RWPE2 (cell line): ENCODE results near the gene ZNF280B.

Experiments used
- ATAC-seq: fragments of 200-7000 bp; cut with Tn5 transposase; 3 replicates; pipeline ENCODE4 v1.9.1; 2021; ENCODE audit warnings: low read depth
- DNase-seq: peaks from one replicate; pipeline ENCODE4 v3.0.0-alpha.2; 2020; ENCODE audit warnings: low spot score
- H3K27ac ChIP-seq: fragments of 450-650 bp; 2 replicates; pipeline ENCODE4 v1.5.1; 2017; ENCODE audit warnings: mild to moderate bottlenecking; ENCODE audit not compliant: poor library complexity, severe bottlenecking
- H3K27me3 ChIP-seq: fragments of 250-450 bp; sonication (Bioruptor Pico); 2 replicates; pipeline ENCODE4 v1.5.1; 2021; ENCODE audit warnings: mild to moderate bottlenecking, moderate library complexity; ENCODE audit not compliant: insufficient read depth, poor library complexity, severe bottlenecking
- H3K36me3 ChIP-seq: fragments of 250-450 bp; sonication (Bioruptor Pico); 2 replicates; pipeline ENCODE4 v1.5.1; 2020; ENCODE audit warnings: low read depth, mild to moderate bottlenecking, moderate library complexity
- H3K4me1 ChIP-seq: fragments of 250-450 bp; sonication (Bioruptor Pico); 2 replicates; pipeline ENCODE4 v1.5.1; 2021; ENCODE audit warnings: mild to moderate bottlenecking, moderate library complexity; ENCODE audit not compliant: insufficient read depth, poor library complexity, severe bottlenecking
- H3K4me3 ChIP-seq: fragments of 250-450 bp; sonication (Bioruptor Pico); 2 replicates; pipeline ENCODE4 v1.5.1; 2021; ENCODE audit warnings: mild to moderate bottlenecking, moderate library complexity; ENCODE audit not compliant: severe bottlenecking
- H3K9me3 ChIP-seq: fragments of 250-450 bp; sonication (Bioruptor Pico); 2 replicates; pipeline ENCODE4 v1.5.1; 2021; ENCODE audit warnings: mild to moderate bottlenecking, moderate library complexity; ENCODE audit not compliant: severe bottlenecking
- CTCF ChIP-seq: fragments of 450-650 bp; IDR thresholded peaks from one replicate; pipeline ENCODE4 v1.5.1; 2017; ENCODE audit warnings: mild to moderate bottlenecking, moderate library complexity; ENCODE audit not compliant: poor library complexity, severe bottlenecking

The ZNF280B gene

GRCh38 chr22:22488736-22489135, 19.8 kb downstream of the ZNF280B start:
- Histone ChIP-seq H3K27ac (no peak overlapping the region), H3K4me3 (no peak overlapping the region), H3K27me3 (no peaks in the 10 kb centered on the region), H3K4me1 (no peaks in the 10 kb centered on the region), H3K9me3 (peaks cover 2% of the 10 kb centered on the region), H3K36me3 (peaks cover 34% of the 10 kb centered on the region)
- TF ChIP-seq CTCF: no peak
- DNase-seq (no peak), ATAC-seq (no peak)

GRCh38 chr22:22487869-22488597, 20.5 kb downstream of the ZNF280B start:
- ATAC-seq: no peak
- no peak for TF ChIP-seq CTCF
- Histone ChIP-seq H3K4me3 (no peak overlapping the region), H3K9me3 (peaks cover 2% of the 10 kb centered on the region), H3K27me3 (no peaks in the 10 kb centered on the region), H3K36me3 (peaks cover 29% of the 10 kb centered on the region), H3K4me1 (no peaks in the 10 kb centered on the region), H3K27ac (no peak overlapping the region)
- no peak for DNase-seq

- Histone ChIP-seq H3K27me3 (no peaks in the 10 kb centered on the region), H3K4me1 (no peaks in the 10 kb centered on the region), H3K9me3 (peaks cover 2% of the 10 kb centered on the region), H3K4me3 (no peak overlapping the region), H3K27ac (no peak overlapping the region), H3K36me3 (peaks cover 24% of the 10 kb centered on the region)
- DNase-seq (no peak), ATAC-seq (no peak)
- no peak for TF ChIP-seq CTCF
Observed at GRCh38 chr22:22487059-22487458, 21.5 kb downstream of the ZNF280B start.

GRCh38 chr22:22486132-22486899, 22.2 kb downstream of the ZNF280B start:
- H3K27me3 ChIP-seq: no peaks in the 10 kb centered on the region
- no peaks in the 10 kb centered on the region for H3K4me1 ChIP-seq
- no peak for TF ChIP-seq CTCF
- H3K9me3 ChIP-seq: peaks cover 4% of the 10 kb centered on the region
- peaks cover 19% of the 10 kb centered on the region for H3K36me3 ChIP-seq
- no peak overlapping the region for H3K27ac ChIP-seq
- no peak for DNase-seq
- H3K4me3 ChIP-seq: no peak overlapping the region
- ATAC-seq: no peak

GRCh38 chr22:22485524-22485923, 23.0 kb downstream of the ZNF280B start:
- Histone ChIP-seq H3K27me3 (no peaks in the 10 kb centered on the region), H3K4me3 (no peak overlapping the region), H3K27ac (no peak overlapping the region), H3K36me3 (peaks cover 14% of the 10 kb centered on the region), H3K4me1 (no peaks in the 10 kb centered on the region), H3K9me3 (peaks cover 3% of the 10 kb centered on the region)
- DNase-seq: no peak
- TF ChIP-seq CTCF: no peak
- no peak for ATAC-seq
